ENCODE data around the gene NOP56. TPM values are rescaled to one million over a fixed set of nuclear protein-coding genes. Genes with fewer than 3 reads are reported as not detected.
A peak's percentile ranks its signal among the peaks of the same experiment; 100 is the strongest.

NOP56 gene
- total and polyA plus RNA-seq, 9 of the 15 experiments (the other 6 are each of a cell fraction or from before 2014, with no cell fraction given) = 295 to 697 (median 439) TPM

GRCh38 chr20:2652724-2653555 lies 508 bp downstream of the NOP56 start (continued):
- no peak for TF ChIP-seq ATF1 (CRISPR knock-in tag; IDR thresholded peaks at IDR 0.05)
- peak; percentile 41; the same call in 1 of the 2 replicates for TF ChIP-seq ATF1 (tag; IDR thresholded peaks at IDR 0.05)
- peak; percentile 66 for TF ChIP-seq RAD51 (IDR thresholded peaks at IDR 0.05; ENCODE audit: borderline replicate concordance, low read depth)
- peak; percentile 42 for TF ChIP-seq KDM5B (IDR thresholded peaks at IDR 0.05; ENCODE audit: insufficient replicate concordance, low read depth, low read length)
- peak; percentile 75 for TF ChIP-seq NR2C2 (CRISPR knock-in tag; IDR thresholded peaks at IDR 0.05)
- TF ChIP-seq NR2C2 (tag; IDR thresholded peaks at IDR 0.05) = no peak
- TF ChIP-seq SIRT6 (IDR thresholded peaks at IDR 0.05; ENCODE audit: low read depth, low read length) = no peak
- TF ChIP-seq PHF8 (IDR thresholded peaks at IDR 0.05; ENCODE audit: borderline replicate concordance, low read length) = peak; percentile 24; the same call in 1 of the 2 replicates
- TF ChIP-seq USF2 (CRISPR knock-in tag; IDR thresholded peaks at IDR 0.05) = peak; percentile 75
- TF ChIP-seq EP400 (IDR thresholded peaks at IDR 0.05) = peak; percentile 85
- TF ChIP-seq ZFX (CRISPR knock-in tag; IDR thresholded peaks at IDR 0.05) = peak; percentile 73
- 0 out of 2 replicates have a peak, but pooled peaks have one; percentile 4 for TF ChIP-seq CBFA2T2 (conservative IDR thresholded peaks at IDR 0.05)
- TF ChIP-seq ZNF431 (CRISPR knock-in tag; IDR thresholded peaks at IDR 0.05) = 0 out of 2 replicates have a peak, but pooled peaks have one; percentile 1
- TF ChIP-seq HNRNPH1 (optimal IDR thresholded peaks at IDR 0.05; ENCODE audit: low read depth, low read length) = peak; percentile 35
- TF ChIP-seq L3MBTL2 (IDR thresholded peaks at IDR 0.05) = peak; percentile 86
- TF ChIP-seq STAG1 (CRISPR knock-in tag; IDR thresholded peaks at IDR 0.05; ENCODE audit: borderline replicate concordance) = 0 out of 2 replicates have a peak, but pooled peaks have one; percentile 22

All from K562 (cell line).